K562 (cell line): ENCODE measurements around the gene ANXA3. TPM values are rescaled to one million over a fixed set of nuclear protein-coding genes. Genes with fewer than 3 reads are reported as not detected.

Source experiments
- ATAC-seq: fragments of 200-7000 bp; cut with Tn5 transposase; 3 replicates; pipeline ENCODE4 v1.9.1; 2020; ENCODE audit warnings: moderate library complexity
- BruUV-seq: library from RNA; stranded (reverse); fragments of 400-500 nt; replicated peaks from 2 replicates; lab custom pipeline; 2021; lab: Mats Ljungman, UMichigan
- CTCF ChIA-PET: fragments of 300-600 bp; formaldehyde crosslinking; extraction: SDS; loops from one replicate; lab custom pipeline; 2021; ENCODE audit warnings: low intra/inter-chr PET ratio; lab: Yijun Ruan, JAX
- POLR2A ChIA-PET: fragments of 300-600, 350-650 bp; sonication (Branson Sonifier 250); formaldehyde crosslinking; extraction: SDS; loops from one replicate; lab custom pipeline; 2021; ENCODE audit warnings: antibody characterized with exemption, inconsistent platforms; lab: Yijun Ruan, JAX
- DNase-seq, 4 experiments: peaks; one replicate each; pipeline versions ENCODE4 v3.0.0 to v3.0.0-alpha.2; 2011 to 2018; ENCODE audit warnings: low spot score in 3 of 4, mixed read lengths in 3 of 4; ENCODE audit errors: extremely low read depth in 1 of 4
- FAIRE-seq: peaks from 2 replicates; lab custom pipeline; 2011; peaks lifted over from hg19 to GRCh38; lab: Jason Lieb, UNC
- H2AFZ ChIP-seq: 2 replicates; pipeline ENCODE4 v1.6.0; 2011; ENCODE audit warnings: low read depth, low read length, control low read depth, inconsistent platforms
- H3K27ac ChIP-seq: fragments of 200-600 bp; 3 replicates; pipeline ENCODE4 v1.8.0; 2011; ENCODE audit warnings: low read depth, mild to moderate bottlenecking, control low read depth, inconsistent platforms, low read length, moderate library complexity, mixed read lengths; ENCODE audit errors: extremely low read depth
- H3K27me3 ChIP-seq, 2 experiments: fragments of 300-600 bp in 1 of 2; 2 replicates in 1 of 2; 3 replicates in 1 of 2; pipeline versions ENCODE4 v1.6.0 to v1.8.0; 2011; ENCODE audit warnings: inconsistent platforms in 2 of 2, low read length in 2 of 2, mild to moderate bottlenecking in 1 of 2, mixed read lengths in 1 of 2, moderate library complexity in 1 of 2; ENCODE audit not compliant: control insufficient read depth in 2 of 2, insufficient read depth in 2 of 2
- H3K36me3 ChIP-seq: fragments of 300-600 bp; 3 replicates; pipeline ENCODE4 v1.8.0; 2011; ENCODE audit warnings: mild to moderate bottlenecking, low read length, inconsistent platforms; ENCODE audit not compliant: control insufficient read depth, insufficient read depth
- H3K4me1 ChIP-seq, 2 experiments: fragments of 200-600 bp in 1 of 2; replicated peaks in 1 of 2; 2 replicates in 1 of 2; 3 replicates in 1 of 2; pipeline versions ENCODE4 v1.5.1 to v1.8.0; 2011; ENCODE audit warnings: inconsistent platforms in 2 of 2, low read length in 2 of 2, mild to moderate bottlenecking in 1 of 2, mixed read lengths in 1 of 2, moderate library complexity in 1 of 2; ENCODE audit not compliant: control insufficient read depth in 2 of 2, insufficient read depth in 2 of 2
- H3K4me2 ChIP-seq: 2 replicates; pipeline ENCODE4 v1.6.1; 2011; ENCODE audit warnings: low read length, control low read depth, inconsistent platforms, mixed read lengths; ENCODE audit not compliant: insufficient read depth
- H3K4me3 ChIP-seq: fragments of 200-600 bp; sonication (generic), shearing (Covaris generic); 2 replicates; pipeline ENCODE4 v1.5.1; 2016; ENCODE audit warnings: control low read depth, inconsistent platforms
- H3K79me2 ChIP-seq: fragments of 200-600 bp; 3 replicates; pipeline ENCODE4 v1.8.0; 2011; ENCODE audit warnings: low read length, inconsistent platforms; ENCODE audit not compliant: control insufficient read depth, insufficient read depth
- H3K9ac ChIP-seq, 2 experiments: 2 replicates each; pipeline versions ENCODE4 v1.6.0 to v1.6.1; 2011; ENCODE audit warnings: low read depth in 2 of 2, low read length in 2 of 2, control low read depth in 1 of 2, inconsistent platforms in 1 of 2, mild to moderate bottlenecking in 1 of 2, mixed read lengths in 1 of 2; ENCODE audit not compliant: insufficient read depth in 1 of 2
- H3K9me1 ChIP-seq: one replicate; pipeline ENCODE4 v1.6.0; 2011; ENCODE audit warnings: inconsistent platforms, mild to moderate bottlenecking, low read length, moderate library complexity; ENCODE audit not compliant: control insufficient read depth, insufficient read depth
- H3K9me3 ChIP-seq: replicated peaks from 2 replicates; pipeline ENCODE4 v1.5.1; 2011; ENCODE audit warnings: low read depth, low read length, inconsistent platforms; ENCODE audit not compliant: control insufficient read depth, insufficient read depth
- H4K20me1 ChIP-seq: replicated peaks from 2 replicates; pipeline ENCODE4 v1.6.1; 2011; ENCODE audit warnings: low read length, inconsistent platforms, mixed read lengths; ENCODE audit not compliant: control insufficient read depth, insufficient read depth
- BHLHE40 ChIP-seq: IDR thresholded peaks from 2 replicates; pipeline ENCODE4 v1.6.1; 2011; ENCODE audit warnings: low read length, improper control_type of control experiment
- CHAMP1 ChIP-seq: fragments of 450-650 bp; IDR thresholded peaks from 2 replicates; pipeline ENCODE4 v1.6.1; 2016; ENCODE audit warnings: mild to moderate bottlenecking
- CXXC5 ChIP-seq: fragments of 250-450 bp; sonication (Bioruptor Pico); IDR thresholded peaks from 2 replicates; pipeline ENCODE4 v1.8.0; 2022; ENCODE audit warnings: inconsistent platforms, mild to moderate bottlenecking, moderate library complexity
- ESRRB ChIP-seq: fragments of 250-450 bp; sonication (Bioruptor Pico); IDR thresholded peaks from 2 replicates; pipeline ENCODE4 v1.5.0; 2020; ENCODE audit warnings: mild to moderate bottlenecking, moderate library complexity, borderline replicate concordance
- FIP1L1 ChIP-seq: fragments of 200-400 bp; formaldehyde crosslinking; IDR thresholded peaks from 2 replicates; pipeline ENCODE4 v1.6.1; 2018; ENCODE audit warnings: mild to moderate bottlenecking, low read depth, low read length; ENCODE audit not compliant: poor library complexity, severe bottlenecking
- HOMEZ ChIP-seq: fragments of 250-450 bp; sonication (Bioruptor Pico); IDR thresholded peaks from 2 replicates; pipeline ENCODE4 v1.4.0; 2020; ENCODE audit warnings: mild to moderate bottlenecking, moderate library complexity
- KAT7 ChIP-seq: sonication (generic); formaldehyde crosslinking; IDR thresholded peaks from 2 replicates; pipeline ENCODE4 v1.8.0; 2022; ENCODE audit warnings: missing genetic modification reagents, mild to moderate bottlenecking, borderline replicate concordance
- KDM1A ChIP-seq, 2 experiments: fragments of 450-650 bp; IDR thresholded peaks; 2 replicates each; pipeline ENCODE4 v1.6.1; 2016; ENCODE audit warnings: mild to moderate bottlenecking in 2 of 2
- MYBL2 ChIP-seq, 2 experiments: fragments of 450-650 bp in 1 of 2; sonication (generic) in 1 of 2; formaldehyde crosslinking in 1 of 2; IDR thresholded peaks; 2 replicates each; pipeline versions ENCODE4 v1.6.1 to v1.8.1; 2017 to 2022; ENCODE audit warnings: borderline replicate concordance in 1 of 2, inconsistent platforms in 1 of 2, low read depth in 1 of 2, mild to moderate bottlenecking in 1 of 2, missing genetic modification reagents in 1 of 2, moderate library complexity in 1 of 2
- RBM25 ChIP-seq: fragments of 200-400 bp; formaldehyde crosslinking; IDR thresholded peaks from 2 replicates; pipeline ENCODE4 v1.6.1; 2018; ENCODE audit warnings: low read length, low read depth, moderate library complexity; ENCODE audit not compliant: severe bottlenecking
- ZBTB34 ChIP-seq: fragments of 250-450 bp; sonication (Bioruptor Pico); IDR thresholded peaks from 2 replicates; pipeline ENCODE4 v1.8.0; 2021; ENCODE audit warnings: mild to moderate bottlenecking, moderate library complexity
- ZNF280B ChIP-seq: fragments of 250-450 bp; sonication (Bioruptor Pico); IDR thresholded peaks from 2 replicates; pipeline ENCODE4 v1.5.1; 2021; ENCODE audit warnings: mild to moderate bottlenecking
- ZNF311 ChIP-seq: fragments of 250-450 bp; sonication (Bioruptor Pico); IDR thresholded peaks from 2 replicates; pipeline ENCODE4 v1.4.0; 2020; ENCODE audit warnings: mild to moderate bottlenecking, moderate library complexity
- WGBS: fragments of 100-300 bp; shearing (Covaris generic); methylation state at CpG from one replicate; pipeline ENCODE4 v1.1.6; 2016; ENCODE audit warnings: low coverage, mixed read lengths; ENCODE audit not compliant: insufficient coverage; ENCODE audit errors: missing lambda C conversion rate; 5-methylcytosine and 5-hydroxymethylcytosine counted together
- in situ Hi-C: fragments of 300-500 bp; cut with MboI; formaldehyde crosslinking; loops from 4 replicates; pipeline ENCODE4 v1.15.0; 2018; ENCODE audit warnings: inconsistent platforms, mixed read lengths
- intact Hi-C: fragments of 100-400 bp; cut with micrococcal nuclease; formaldehyde crosslinking; loops from 2 replicates; pipeline ENCODE4 v1.14.2; 2022
- polyA plus RNA-seq, 8 experiments: library from polyadenylated mRNA; depleted of rRNA in 4 of 8; stranded (reverse) in 5 of 8; unstranded in 3 of 8; fragments of >200 nt; fragmentation: Nextera tagmentation in 2 of 8; fragmentation: Illumina TruSeq in 1 of 8; extraction: Ambion mirVana in 2 of 8; extraction: Trizol in 1 of 8; gene quantifications; 2 replicates each; pipeline versions ENCODE4 v1.2.1 to v1.2.3, GENCODE V29; 2011 to 2014; ENCODE audit warnings: inconsistent platforms in 1 of 8, missing spikeins in 1 of 8
- total RNA-seq, 7 experiments: library from RNA; depleted of rRNA in 6 of 7; stranded (reverse); fragments of >200 nt in 6 of 7; fragmentation: Illumina TruSeq in 2 of 7; extraction: Trizol in 2 of 7; gene quantifications; 2 replicates each; pipeline versions ENCODE4 v1.2.1 to v1.2.3, GENCODE V29; 2011 to 2021; ENCODE audit warnings: low replicate concordance in 1 of 7

Gene ANXA3
- total and polyA plus RNA-seq, 9 of the 15 experiments (the other 6 are each of a cell fraction or from before 2014, with no cell fraction given), result 6.3 to 15.5 (median 9.8) TPM

- DNase-seq (no peak), FAIRE-seq (no peak), ATAC-seq (no peak)
- intact Hi-C loops (no loop called here), in situ Hi-C loops (no loop called here)
- Histone ChIP-seq H3K4me1 (peaks cover 0 to 39% of the 10 kb centered on the region in 2 experiments; a peak in 4 of 5 replicates), H2AFZ (no peak overlapping the region), H3K79me2 (peaks cover 2% of the 10 kb centered on the region; the same call in 1 of the 3 replicates), H3K9ac (peak overlapping the region in 1 of 2 experiments; percentile 73; a peak in 2 of 4 replicates), H3K4me2 (peak overlapping the region; percentile 92), H3K36me3 (no peaks in the 10 kb centered on the region), H3K27ac (peak overlapping the region; percentile 88; the same call in 1 of the 3 replicates), H4K20me1 (no peaks in the 10 kb centered on the region), H3K4me3 (no peak overlapping the region), H3K9me1 (no peaks in the 10 kb centered on the region), H3K9me3 (no peaks in the 10 kb centered on the region), H3K27me3 (no peaks in the 10 kb centered on the region)
- 58% methylated on average over 4 of the region's 4 CpGs for WGBS
- ChIA-PET CTCF (no interaction called here), POLR2A (interaction anchor here (0.9 to 1.9 kb wide), 3 partner anchors 12 to 148 kb away, joined by 4 to 11 read pairs (median 5); no protein-coding TSS in a partner anchor)
- BruUV-seq, result no TSS peak
- TF ChIP-seq ZNF311 (CRISPR knock-in tag) (no peak), HOMEZ (CRISPR knock-in tag) (no peak), MYBL2 (IDR thresholded peaks at IDR 0.05; ENCODE audit: low read depth) (no peak), MYBL2 (CRISPR knock-in tag; IDR thresholded peaks at IDR 0.05; ENCODE audit: borderline replicate concordance) (no peak), BHLHE40 (no peak), ESRRB (CRISPR knock-in tag) (0 out of 2 replicates have a peak, but pooled peaks have one; percentile 4), ZBTB34 (CRISPR knock-in tag) (no peak), FIP1L1 (no peak), RBM25 (peak; percentile 57), CXXC5 (CRISPR knock-in tag) (no peak), KAT7 (CRISPR knock-in tag) (0 out of 2 replicates have a peak, but pooled peaks have one; percentile 6), KDM1A (IDR thresholded peaks at IDR 0.05) (peak; percentile 30 to 31; a peak in 1 of 4 replicates), ZNF280B (CRISPR knock-in tag) (0 out of 2 replicates have a peak, but pooled peaks have one; percentile 48), CHAMP1 (0 out of 2 replicates have a peak, but pooled peaks have one; percentile 44)
Measured at GRCh38 chr4:78627966-78628678, 76.6 kb downstream of the ANXA3 start.
